Stimulated activated CD4-positive, alpha-beta T cell treated with anti-CD3 and anti-CD28 coated beads, TNF-alpha, amount 100 ng/mL, for 1 hour (primary cell): ENCODE measurements around the gene ZSCAN5A.
"Not testable (repeated sequence)": the region's sequence is repeated elsewhere in the genome, so short reads cannot be mapped to it uniquely, and the experiment has no call there.

Experiments
- DNase-seq, 3 donors: peaks; one replicate each; pipeline ENCODE4 v3.0.0-alpha.2; 2020; ENCODE audit warnings: low read depth in 3 of 3, low spot score in 1 of 3

Gene ZSCAN5A

DNA sequence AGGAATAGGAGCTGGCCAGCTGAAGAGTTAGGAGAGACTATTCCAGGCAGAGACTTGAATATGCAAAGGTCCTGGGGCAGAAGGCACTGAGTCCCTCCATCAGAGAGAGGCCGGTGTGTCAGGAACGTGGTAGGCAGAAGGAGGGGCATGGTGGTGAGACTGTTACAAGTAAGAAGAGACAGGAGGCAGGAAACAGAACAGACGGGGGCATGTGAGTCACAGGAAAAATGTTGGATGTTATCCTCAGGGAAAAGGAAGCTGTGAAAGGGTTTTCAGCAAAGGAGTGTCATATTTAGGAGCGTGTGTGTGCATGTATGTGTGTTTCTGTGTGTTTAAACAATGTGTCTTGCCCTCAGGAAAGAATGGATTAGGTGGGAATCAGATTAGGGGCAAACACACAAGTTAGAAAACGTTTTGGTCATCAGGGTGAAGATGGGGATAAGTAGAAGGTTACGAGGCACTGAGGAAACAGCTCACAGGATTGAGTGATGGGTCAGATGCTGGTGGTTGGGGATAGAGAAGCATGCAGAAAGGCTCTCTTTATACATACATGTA, 41.0 kb downstream of the ZSCAN5A start:
- DNase-seq: no peak

DNA sequence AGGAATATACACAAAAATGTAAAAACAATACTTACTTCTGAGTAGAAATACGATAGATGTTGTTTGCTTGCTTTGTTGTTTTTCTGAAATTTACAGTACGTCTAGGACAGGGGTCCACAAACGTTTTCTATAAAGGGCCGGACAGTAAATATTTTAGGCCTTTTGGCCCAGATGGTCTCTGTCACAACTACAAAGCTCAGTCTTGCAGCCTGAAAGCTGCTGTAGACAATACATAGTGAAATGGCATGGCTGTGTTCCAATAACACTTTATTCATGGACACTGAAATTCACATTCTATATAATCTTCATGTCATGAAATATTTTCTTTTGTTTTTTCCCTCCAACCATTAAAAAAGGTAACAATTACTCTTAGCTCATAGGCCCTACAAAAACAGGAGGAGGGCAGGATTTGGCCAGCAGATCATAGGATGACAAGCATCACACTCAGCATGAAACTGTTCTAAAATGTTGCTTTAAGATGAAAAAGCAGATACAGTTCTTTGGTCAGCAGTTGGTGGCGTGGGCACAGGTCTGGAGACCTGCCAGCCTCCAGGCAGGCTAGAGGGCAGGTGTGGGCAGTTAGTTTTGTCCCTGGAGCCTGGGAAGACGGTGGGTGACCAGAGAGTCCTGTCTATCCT, 42.4 kb downstream of the ZSCAN5A start, which contains the start of gene EDDM13:
Gene EDDM13, plus strand, starts transcription at position 588 of the 638 bp plus-strand sequence. CDS start 87 bp downstream, outside the sequence.
- no peak for DNase-seq

DNA sequence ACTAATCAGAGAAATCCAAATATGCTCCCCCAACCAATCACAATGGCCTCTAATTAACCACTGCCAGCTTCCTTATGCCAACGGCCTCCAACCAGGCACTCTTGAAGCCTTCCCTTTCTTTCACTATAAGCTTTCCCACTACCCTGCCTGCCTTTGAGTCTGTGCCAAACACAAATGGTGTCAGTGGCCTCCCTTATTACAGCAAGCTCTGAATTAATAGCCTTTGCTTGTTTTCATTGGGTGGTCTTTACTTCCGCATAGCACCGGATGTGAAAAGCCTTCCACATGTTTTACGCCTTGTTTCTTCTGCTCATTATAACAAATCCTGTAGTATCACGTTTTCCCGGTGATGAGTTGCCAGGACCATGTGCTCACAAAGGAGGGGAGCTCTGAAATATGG, 43.5 kb downstream of the ZSCAN5A start:
- DNase-seq: no peak

DNA sequence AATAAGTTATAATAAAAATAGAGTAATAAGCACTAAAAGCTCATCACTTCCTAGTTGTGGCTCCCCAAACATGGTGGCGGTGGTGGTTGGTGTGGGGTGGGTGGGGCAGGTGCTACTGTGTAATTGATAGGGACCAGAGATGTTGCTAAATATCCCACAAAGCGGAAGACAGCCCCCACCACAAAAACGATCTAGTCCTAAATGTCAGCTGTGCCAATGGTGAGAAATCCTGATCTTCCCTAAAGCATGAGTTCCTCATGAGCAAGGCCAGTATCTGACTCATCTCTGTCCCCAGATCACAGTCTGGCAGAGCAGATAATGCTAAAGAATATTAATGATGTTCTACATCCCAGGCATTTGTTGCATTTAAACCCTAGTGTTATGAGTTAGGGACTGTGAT, 44.0 kb downstream of the ZSCAN5A start:
- DNase-seq: no peak

DNA sequence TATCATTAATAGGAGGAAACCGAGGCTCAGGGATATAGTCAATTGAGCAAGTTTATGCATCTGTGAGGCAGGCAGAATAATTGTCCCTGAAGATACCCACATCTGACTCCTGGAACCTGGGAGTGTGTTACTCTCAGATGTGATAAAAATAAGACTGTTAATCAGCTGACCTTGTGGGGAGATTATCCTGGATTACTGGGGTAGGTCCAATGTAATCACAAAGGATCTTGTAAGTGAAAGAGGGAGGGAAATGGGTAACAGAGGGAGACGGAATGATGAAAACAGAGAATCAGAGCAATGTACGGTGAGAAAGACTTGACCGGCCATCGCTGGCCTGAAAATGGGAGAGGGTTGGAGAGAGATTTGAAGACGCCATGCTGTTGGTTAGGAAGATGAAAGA, 45.3 kb downstream of the ZSCAN5A start:
- no peak for DNase-seq

DNA sequence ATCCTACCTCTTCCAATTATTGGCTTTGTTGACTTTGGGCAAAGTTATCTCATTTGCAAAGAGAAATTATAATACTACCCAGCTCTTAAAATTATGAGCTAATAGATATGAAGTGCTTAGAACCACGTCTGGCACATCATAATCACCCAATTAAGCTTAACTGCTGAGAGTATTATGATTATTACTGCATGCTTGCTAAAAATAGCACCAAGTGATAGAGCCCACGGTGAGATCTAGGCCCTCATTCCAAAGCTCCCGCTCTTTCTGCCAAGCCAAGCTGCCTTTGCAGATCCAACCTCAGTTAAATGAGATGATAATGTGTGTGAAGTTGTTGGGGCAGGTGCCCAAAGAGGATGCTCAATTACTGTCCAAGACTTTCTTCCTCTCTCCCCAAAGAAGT, 48.6 kb downstream of the ZSCAN5A start:
- DNase-seq: no peak

DNA sequence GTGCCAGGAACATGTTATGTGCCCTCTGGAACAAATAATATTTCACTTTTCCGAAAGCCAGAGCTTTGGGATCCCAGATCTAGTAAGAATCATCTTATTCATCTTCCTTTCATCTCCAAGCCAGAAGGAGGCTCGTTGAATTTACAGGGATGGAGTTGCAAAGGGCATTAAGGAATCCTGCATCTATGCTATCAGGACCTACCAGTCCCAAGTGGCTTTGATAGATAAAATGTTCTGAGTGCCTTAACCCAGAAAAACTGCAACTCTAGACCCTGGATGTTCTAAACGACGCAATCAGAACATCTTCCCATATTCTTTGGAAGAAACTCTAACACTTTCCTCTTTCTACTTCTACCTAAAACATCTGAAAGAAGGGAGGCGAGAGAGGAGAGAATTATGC, 51.3 kb downstream of the ZSCAN5A start:
- DNase-seq: no peak

DNA sequence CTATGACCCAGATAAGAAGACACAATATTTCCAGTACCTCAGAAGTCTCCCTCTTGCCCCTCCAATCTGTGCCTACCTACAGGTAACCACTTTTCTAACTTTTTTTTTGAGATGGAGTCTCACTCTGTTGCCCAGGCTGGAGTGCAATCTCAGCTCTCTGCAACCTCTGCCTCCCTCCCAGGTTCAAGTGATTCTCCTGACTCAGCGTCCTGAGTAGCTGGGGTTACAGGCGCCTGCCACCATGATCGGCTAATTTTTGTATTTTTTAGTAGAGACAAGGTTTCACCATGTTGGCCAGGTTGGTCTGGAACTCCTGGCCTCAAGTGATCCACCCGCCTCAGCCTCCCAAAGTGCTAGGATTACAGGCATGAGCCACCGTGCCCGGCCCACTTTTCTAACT, 52.7 kb downstream of the ZSCAN5A start:
- not testable (repeated sequence) for DNase-seq

DNA sequence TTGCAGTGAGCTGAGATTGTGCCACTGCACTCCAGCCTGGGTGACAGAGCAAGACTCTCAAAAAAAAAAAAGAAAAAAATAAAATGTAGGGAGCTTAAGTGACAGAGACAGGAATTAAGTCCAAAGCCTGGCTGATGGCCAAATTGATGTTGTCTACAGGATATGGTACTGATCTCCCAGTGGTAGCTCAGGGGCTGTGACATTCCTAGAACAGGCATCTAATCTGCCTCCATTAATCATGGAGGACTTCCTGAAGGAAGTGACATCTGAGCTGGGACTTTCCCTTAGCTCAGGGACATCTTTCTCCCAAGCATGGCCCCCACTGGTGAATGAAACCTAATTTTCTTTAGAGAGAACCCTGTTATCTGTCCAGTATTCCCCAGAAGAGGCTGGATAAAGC, 53.5 kb downstream of the ZSCAN5A start:
- no peak for DNase-seq

DNA sequence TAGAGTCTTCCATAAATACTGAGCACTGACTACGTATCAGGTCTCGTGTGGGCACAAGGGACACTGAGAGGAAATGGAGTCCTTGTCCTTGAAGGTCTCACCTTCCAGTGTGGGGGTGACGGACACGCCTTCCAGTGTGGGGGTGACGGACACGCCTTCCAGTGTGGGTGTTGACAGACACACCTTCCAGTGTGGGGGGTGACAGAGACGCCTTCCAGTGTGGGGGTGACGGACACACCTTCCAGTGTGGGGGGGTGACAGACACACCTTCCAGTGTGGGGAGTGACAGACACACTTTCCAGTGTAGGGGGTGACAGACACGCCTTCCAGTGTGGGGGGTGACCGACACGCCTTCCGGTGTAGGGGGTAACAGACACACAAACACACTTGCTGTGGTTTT, 56.4 kb downstream of the ZSCAN5A start:
- DNase-seq: no peak

DNA sequence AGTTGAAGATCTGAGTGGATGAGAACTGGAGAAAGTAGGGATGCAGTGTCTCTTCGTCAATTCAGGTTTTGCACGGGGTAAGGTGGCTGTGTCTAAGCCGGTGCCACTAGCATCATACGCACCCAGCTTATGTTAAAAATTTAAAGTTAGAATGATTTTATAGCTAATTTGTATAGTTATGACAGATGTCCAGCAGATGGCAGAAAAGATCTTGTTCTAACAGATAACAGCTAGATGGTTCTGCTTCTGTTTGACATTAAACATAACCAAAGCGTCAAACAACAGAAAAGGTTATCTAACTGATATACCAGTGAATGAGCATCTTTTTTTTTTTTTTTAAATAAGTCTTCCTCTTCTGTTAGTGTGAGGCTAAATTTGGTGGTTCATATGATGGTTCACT, 60.9 kb downstream of the ZSCAN5A start:
- DNase-seq: no peak

DNA sequence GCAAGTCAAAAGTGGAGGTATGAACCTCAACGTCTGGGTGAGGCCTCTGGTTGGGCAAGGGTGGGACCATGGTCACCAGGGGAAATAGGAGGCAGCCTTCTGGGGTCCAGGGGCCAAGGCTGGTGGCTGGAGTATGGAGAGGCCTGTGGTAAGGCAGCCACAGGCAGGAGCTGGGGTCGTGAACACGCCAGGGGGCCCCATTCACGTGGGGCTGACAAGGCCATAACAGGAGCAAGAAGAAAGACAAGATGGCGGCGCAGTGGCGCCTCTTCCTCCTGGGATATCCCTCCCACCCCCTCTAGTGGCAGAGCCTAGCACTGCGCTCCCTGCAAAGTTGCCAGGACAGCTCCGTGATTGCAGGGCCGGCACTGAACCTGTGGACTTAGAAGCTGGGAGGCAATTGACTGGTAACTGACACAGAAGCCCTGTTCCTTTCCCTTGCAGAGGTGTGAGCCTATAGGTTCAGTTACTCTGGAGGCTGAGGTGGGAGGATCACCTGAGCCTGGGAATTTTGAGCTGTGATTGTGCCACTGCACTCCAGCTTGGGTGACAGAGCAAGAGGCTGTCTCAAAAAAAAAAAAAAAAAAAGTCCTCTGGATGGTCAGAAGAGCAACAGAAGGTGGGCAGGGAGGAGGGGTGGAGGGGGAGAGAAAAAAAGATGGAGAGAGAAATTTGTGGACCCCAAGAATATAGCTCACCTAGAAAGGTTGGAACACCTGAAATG, 61.8 kb downstream of the ZSCAN5A start:
- peak in 2 of 3 donors; percentile 27 to 65 for DNase-seq

DNA sequence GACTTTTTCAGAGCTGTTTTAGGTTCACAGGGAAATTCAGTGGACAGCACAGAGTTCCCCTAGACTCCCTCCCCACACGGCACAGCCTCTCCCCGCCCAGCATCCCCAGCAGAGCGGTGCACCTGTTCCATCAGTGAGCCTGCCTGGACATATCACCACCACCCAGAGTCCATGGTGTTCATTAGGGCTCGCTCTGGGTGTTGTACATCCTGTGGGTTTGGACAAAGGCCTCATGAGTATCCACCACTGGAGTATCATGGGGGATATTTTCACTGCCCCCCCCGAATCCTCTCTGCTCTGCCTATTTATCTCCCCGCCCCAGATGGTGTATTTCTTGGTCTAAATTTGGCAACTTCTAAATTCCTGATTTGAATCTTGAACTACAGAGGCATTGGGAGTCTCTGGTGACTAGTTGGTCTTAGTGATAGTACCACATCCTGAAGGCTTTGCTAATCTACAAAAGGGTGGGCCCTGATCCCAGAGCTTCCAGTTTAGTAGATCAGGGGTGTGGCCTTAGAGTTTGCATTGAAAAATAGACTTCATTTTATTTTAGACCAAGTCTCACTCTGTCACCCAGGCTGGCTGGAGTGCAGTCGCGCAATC, 65.8 kb downstream of the ZSCAN5A start:
- DNase-seq: not testable (repeated sequence)

DNA sequence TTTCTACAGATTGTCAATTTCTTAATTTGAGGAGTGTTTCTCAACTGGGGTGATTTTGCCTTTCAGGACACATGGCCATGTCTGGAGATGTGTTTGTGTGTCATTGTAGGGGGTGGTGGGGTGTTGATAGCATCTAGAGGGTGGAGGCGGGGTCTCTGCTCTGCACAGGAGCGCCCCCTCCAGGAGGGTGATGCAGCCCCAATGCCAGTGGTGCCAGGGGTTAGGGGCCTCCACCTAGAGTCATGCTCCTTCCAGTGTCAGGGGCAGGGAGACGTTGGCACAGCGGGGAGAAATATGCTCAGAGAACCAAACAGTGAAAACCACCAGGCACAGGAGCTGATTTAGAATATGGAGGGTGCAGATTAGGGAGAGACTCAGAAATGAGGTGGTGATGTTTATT, 68.9 kb downstream of the ZSCAN5A start:
- DNase-seq: not testable (repeated sequence)

DNA sequence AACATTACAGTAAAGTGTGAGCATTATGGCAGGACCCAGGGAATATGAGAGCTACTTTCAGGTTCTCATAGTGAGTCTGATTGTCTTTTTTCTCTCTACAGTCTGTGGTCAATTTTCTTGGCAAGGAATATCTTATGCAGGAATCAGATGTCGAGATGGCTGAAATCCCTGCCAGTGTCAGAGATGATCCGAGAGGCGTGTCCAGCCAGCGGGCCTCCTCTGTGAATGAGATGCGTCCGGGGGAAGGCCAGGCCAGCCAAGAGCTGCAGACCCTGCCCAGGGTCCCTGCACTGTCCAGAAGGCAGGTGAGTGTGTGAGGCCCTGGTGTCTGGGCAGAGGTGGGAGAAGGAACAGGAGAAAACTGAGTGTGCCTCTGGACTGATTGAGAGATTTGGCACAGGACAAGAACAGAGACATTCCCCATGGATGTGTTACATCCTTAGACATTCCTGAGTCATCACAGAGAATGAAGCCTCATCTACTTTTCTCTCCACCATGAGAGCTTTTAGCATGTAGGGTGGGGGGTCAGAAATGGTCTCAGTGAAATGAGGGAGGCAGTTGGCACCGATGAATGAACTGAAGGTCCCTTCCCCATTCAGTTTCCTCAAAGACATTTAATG, 69.4 kb downstream of the ZSCAN5A start:
- no peak for DNase-seq

DNA sequence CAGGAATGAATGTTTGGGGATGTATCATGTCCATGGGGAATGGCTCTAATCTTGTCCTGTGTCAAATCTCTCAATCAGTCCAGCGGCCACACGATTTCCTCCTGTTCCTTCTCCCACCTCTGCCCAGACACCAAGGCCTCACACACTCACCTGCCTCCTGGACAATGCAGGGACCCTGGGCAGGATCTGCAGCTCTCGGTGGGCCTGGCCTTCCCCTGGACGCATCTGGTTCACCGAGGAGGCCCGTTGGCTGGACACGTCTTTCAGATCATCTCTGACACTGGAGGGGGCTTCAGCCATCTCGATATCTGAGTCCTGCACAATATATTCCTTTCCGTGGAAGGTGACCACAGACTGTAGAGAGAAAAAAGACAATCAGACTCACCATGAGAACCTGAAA, 91.2 kb downstream of the ZSCAN5A start:
- no peak for DNase-seq

DNA sequence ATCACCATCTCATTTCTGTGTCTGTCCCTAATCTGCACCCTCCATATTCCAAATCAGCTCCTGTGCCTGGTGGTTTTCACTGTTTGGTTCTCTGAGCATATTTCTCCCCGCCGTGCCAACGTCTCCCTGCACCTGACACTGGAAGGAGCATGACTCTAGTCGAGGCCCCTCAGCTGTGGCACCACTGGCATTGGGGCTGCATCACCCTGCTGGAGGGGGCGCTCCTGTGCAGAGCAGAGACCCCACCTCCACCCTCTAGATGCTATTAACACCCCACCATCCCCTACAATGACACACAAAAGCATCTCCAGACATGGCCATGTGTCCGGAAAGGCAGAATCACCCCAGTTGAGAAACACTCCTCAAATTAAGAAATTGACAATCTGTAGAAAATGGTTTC, 91.7 kb downstream of the ZSCAN5A start:
- DNase-seq: no peak

DNA sequence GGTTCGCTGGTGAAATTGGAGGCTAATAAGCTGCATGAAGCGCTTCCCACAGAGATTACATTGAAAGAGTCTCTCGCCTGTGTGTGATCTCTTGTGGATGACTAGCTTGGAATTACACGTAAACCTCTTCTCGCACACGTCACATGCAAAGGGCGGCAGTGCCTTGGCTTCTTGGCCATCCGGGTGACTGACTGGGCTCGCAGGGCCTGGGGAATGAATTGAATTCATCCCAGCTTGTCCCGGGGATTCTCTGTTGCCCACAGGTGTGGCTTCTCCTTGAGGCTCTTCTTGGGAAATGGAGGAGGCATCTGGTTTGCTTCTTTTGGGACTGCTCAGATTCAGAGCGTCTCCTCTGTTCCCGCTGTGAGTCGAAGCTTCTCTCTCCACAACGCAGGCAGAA, 92.8 kb downstream of the ZSCAN5A start:
- DNase-seq: no peak

DNA sequence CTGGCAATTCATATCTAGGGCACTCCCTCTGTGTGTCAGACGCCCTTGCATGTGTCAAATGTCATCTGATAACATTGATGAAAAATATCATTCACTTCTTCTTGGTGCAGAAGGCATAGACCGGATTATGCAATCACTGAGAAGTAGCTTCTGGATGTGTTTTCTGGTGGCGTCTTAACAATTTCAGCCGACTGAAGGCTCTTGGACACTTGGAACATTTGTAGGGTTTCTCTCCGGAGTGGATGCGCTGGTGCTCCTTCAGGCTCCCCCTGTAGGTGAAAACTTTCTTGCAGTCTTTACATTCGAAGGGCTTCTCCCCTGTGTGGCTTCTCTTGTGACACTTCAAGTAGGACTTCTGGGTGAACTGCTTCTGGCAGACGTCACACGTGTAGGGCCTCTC, 93.2 kb downstream of the ZSCAN5A start:
- DNase-seq: not testable (repeated sequence)

DNA sequence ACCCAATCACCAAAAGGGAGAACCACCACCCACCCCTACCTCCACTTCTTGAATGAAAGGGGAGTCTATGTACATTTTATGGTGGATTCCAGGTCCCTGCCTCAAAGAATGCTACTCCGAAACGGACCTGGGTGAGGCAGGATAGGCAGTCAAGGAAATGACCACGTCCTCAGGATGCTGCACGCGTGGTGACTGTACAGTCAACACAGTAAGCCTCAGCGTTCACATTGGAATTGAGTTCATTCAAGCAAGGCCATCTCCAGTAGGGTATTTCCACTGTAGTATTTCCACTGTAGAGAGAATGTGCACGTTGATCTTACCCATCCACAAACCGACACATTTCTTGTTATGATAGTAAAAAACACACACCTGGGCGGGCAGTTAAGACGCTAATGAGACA, 95.7 kb downstream of the ZSCAN5A start:
- DNase-seq: no peak

DNA sequence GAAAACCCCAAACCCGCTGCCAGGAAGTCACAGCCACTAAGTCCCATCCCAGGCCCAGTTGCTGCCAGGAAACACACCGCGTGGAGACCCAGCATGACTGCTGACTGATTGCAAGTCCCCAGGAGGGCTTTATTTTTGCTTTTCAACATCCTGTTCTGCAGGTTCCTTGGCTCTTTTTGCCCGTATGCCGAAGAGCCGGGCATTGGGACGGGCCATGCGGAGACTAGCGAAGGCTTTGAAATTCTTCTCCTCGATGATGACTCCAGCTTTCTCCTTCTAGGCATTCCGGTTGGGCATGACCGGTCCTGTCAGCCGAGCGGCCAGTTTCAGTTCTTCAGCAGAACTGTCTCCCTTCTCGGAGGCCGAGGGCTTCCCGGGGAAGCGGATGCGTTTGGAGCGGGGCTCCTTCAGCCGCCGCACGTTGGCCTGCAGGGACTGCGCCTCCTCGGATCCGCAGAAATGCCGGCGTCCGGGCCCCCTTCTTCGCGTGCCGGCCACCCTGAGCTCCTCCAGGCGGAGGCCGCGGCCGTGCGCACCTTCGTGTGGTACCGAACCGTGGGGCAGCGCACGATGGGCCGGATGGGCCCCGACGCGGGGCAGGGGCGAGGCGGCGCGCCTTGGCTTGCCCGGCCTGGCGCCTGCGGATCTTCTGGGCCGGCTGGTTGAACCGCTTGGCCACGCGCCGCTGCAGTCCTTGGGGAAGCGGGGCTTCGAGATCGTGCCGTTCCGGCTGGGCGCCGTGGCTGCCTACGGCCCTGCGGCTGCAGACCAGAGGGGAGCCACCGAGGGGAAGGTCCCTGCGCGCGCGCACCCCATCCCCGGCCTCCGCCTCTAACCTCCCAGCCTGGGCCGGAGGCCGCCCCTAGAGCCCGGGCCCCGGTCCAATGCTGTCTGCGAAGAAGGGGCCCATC, 97.3 kb downstream of the ZSCAN5A start:
- DNase-seq: no peak
